B cell (primary cell): ENCODE results near the gene WASL. TPM values are rescaled to one million over a fixed set of nuclear protein-coding genes. Genes with fewer than 3 reads are reported as not detected.

Experiments used
- ATAC-seq: fragments of 200-7000 bp; cut with Tn5 transposase; one replicate; pipeline ENCODE4 v1.10.0; 2021; ENCODE audit warnings: low read depth, mild to moderate bottlenecking, moderate number of reproducible peaks, moderate library complexity
- CTCF ChIA-PET: fragments of 350-600 bp; sonication (Branson Sonifier 250); formaldehyde crosslinking; loops from one replicate; lab custom pipeline; 2021; ENCODE audit warnings: antibody characterized with exemption, inconsistent platforms; lab: Charles Lee
- POLR2A ChIA-PET: fragments of 350-600 bp; sonication (Branson Sonifier 250); formaldehyde crosslinking; loops from one replicate; lab custom pipeline; 2021; ENCODE audit warnings: antibody characterized with exemption; lab: Charles Lee
- DNase-seq: peaks from one replicate; pipeline ENCODE4 v3.0.0; 2013
- H2AFZ ChIP-seq: 2 replicates; pipeline ENCODE4 v1.6.1; 2012; ENCODE audit warnings: mild to moderate bottlenecking, low read depth, low read length; ENCODE audit not compliant: insufficient read depth, poor library complexity, severe bottlenecking
- H3K27ac ChIP-seq, 2 donors: 1 replicate in 1 of 2; 2 replicates in 1 of 2; pipeline ENCODE4 v1.5.1; 2012 to 2013; ENCODE audit warnings: low read length in 2 of 2, mild to moderate bottlenecking in 2 of 2, moderate library complexity in 1 of 2
- H3K27me3 ChIP-seq, 4 experiments: fragments of 200-600 bp in 1 of 4; sonication (generic) in 1 of 4; replicated peaks in 1 of 4; 1 replicate in 2 of 4; 2 replicates in 2 of 4; pipeline versions ENCODE4 v1.6.1 to v1.7.0; 2013 to 2016; ENCODE audit warnings: low read length in 3 of 4, mild to moderate bottlenecking in 2 of 4, mixed read lengths in 1 of 4, moderate library complexity in 1 of 4; ENCODE audit not compliant: insufficient read depth in 4 of 4, control insufficient read depth in 3 of 4; ENCODE audit errors: control extremely low read depth in 1 of 4
- H3K36me3 ChIP-seq, 2 experiments: replicated peaks in 1 of 2; 1 replicate in 1 of 2; 2 replicates in 1 of 2; pipeline versions ENCODE4 v1.6.1 to v1.7.1; 2013; ENCODE audit warnings: low read length in 1 of 2; ENCODE audit not compliant: insufficient read depth in 2 of 2, control insufficient read depth in 1 of 2; ENCODE audit errors: control extremely low read depth in 1 of 2, extremely low read depth in 1 of 2
- H3K4me1 ChIP-seq, 2 donors: fragments of 200-600 bp in 1 of 2; sonication (generic) in 1 of 2; 1 replicate in 1 of 2; 2 replicates in 1 of 2; pipeline versions ENCODE4 v1.5.1 to v1.6.1; 2013 to 2017; ENCODE audit warnings: low read length in 2 of 2; ENCODE audit not compliant: control insufficient read depth in 2 of 2, insufficient read depth in 2 of 2
- H3K4me2 ChIP-seq: replicated peaks from 2 replicates; pipeline ENCODE3; 2012; ENCODE audit warnings: mild to moderate bottlenecking, low read depth, low read length; ENCODE audit not compliant: poor library complexity, severe bottlenecking
- H3K4me3 ChIP-seq, 5 experiments: fragments of 200-600 bp in 1 of 5; sonication (generic) in 1 of 5; 1 replicate in 3 of 5; 2 replicates in 2 of 5; pipeline versions ENCODE4 v1.5.1 to v1.7.0; 2011 to 2016; ENCODE audit warnings: low read length in 4 of 5, mild to moderate bottlenecking in 4 of 5, low read depth in 2 of 5, control low read depth in 1 of 5, moderate library complexity in 1 of 5; ENCODE audit not compliant: insufficient read depth in 1 of 5; ENCODE audit errors: control extremely low read depth in 1 of 5, extremely low read depth in 1 of 5
- H3K79me2 ChIP-seq: fragments of 200-600 bp; sonication (generic); one replicate; pipeline ENCODE4 v1.6.0; 2016; ENCODE audit warnings: low read length; ENCODE audit not compliant: control insufficient read depth, insufficient read depth
- H3K9ac ChIP-seq: fragments of 200-600 bp; sonication (generic); 2 replicates; pipeline ENCODE4 v1.6.1; 2017; ENCODE audit warnings: mild to moderate bottlenecking, low read length, moderate library complexity
- H3K9me3 ChIP-seq, 3 donors: one replicate each; pipeline versions ENCODE4 v1.6.1 to v1.7.1; 2013; ENCODE audit warnings: low read length in 2 of 3; ENCODE audit not compliant: control insufficient read depth in 2 of 3, insufficient read depth in 1 of 3; ENCODE audit errors: control extremely low read depth in 1 of 3
- H4K20me1 ChIP-seq: 2 replicates; pipeline ENCODE4 v1.6.0; 2012; ENCODE audit warnings: mild to moderate bottlenecking, low read length; ENCODE audit not compliant: insufficient read depth, control insufficient read depth, poor library complexity, severe bottlenecking
- H3K27ac Mint-ChIP-seq: one replicate; pipeline ENCODE4 v1.8.0; 2021; ENCODE audit warnings: mixed read lengths
- H3K27me3 Mint-ChIP-seq: one replicate; pipeline ENCODE4 v1.8.0; 2021; ENCODE audit warnings: mixed read lengths
- H3K4me1 Mint-ChIP-seq: one replicate; pipeline ENCODE4 v1.8.0; 2021; ENCODE audit warnings: mixed read lengths
- H3K4me3 Mint-ChIP-seq: one replicate; pipeline ENCODE4 v1.8.0; 2021; ENCODE audit warnings: mixed read lengths
- H3K9me3 Mint-ChIP-seq: one replicate; pipeline ENCODE4 v1.8.0; 2022; ENCODE audit warnings: mixed read lengths; ENCODE audit not compliant: insufficient read depth
- EZH2 ChIP-seq: IDR thresholded peaks from 2 replicates; pipeline ENCODE4 v1.6.1; 2012; ENCODE audit warnings: borderline replicate concordance, low read depth, mild to moderate bottlenecking, moderate library complexity, low read length; ENCODE audit not compliant: insufficient read depth, poor library complexity, severe bottlenecking
- WGBS: methylation state at CpG from one replicate; pipeline ENCODE4 v1.1.5; 2013; ENCODE audit warnings: missing lambda C conversion rate; ENCODE audit not compliant: insufficient coverage; 5-methylcytosine and 5-hydroxymethylcytosine counted together
- intact Hi-C: fragments of 100-400 bp; cut with micrococcal nuclease; formaldehyde crosslinking; loops from one replicate; pipeline ENCODE4 v1.10.0; 2022
- polyA plus RNA-seq: library from polyadenylated mRNA; depleted of rRNA; stranded (reverse); fragments of >200 nt; gene quantifications from 2 replicates; pipeline ENCODE4 v1.2.3, GENCODE V29; 2012
- total RNA-seq, 2 donors: library from RNA; stranded (reverse); fragments of 120-200 nt in 1 of 2; gene quantifications; 1 replicate in 1 of 2; 2 replicates in 1 of 2; pipeline versions ENCODE4 v1.2.3 to v1.2.4, GENCODE V29; 2013 to 2022
- TF ChIP-seq, protein P1 (sequence below): fragments of 200-600 bp; IDR thresholded peaks from one replicate; pipeline ENCODE4 v1.8.0; 2022; ENCODE audit warnings: antibody characterized with exemption, mild to moderate bottlenecking

Gene WASL
- total and polyA plus RNA-seq, 2 donors (not counting 1 experiment from before 2014, with no cell fraction given) = 1.8 to 10.4 TPM

DNA sequence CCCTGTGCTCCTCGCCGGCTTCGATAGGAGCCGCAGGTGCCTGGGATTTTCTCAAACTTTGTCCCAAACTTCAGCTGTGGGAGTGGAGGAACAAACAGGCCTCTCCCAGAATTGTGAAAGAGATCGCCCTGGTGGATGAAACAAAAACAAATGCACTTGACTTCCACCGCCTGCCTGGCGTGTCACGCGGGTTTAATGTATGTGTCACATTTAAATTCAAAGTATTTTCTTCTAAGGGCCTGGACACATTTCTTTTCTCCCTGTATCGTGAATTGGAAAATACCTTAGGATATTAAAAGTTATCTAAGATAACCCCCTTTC, 694 bp upstream of the WASL start:
- Histone ChIP-seq H4K20me1 (peaks cover 20% of the 10 kb centered on the region), H3K9ac (peak overlapping the region; percentile 86), H3K36me3 (no peaks in the 10 kb centered on the region), H3K4me3 (peak overlapping the region; percentile 55 to 92 (median 88)), H3K79me2 (peaks cover 17% of the 10 kb centered on the region), H3K4me1 (peaks cover 22 to 32% of the 10 kb centered on the region in 2 donors), H3K27me3 (no peaks in the 10 kb centered on the region), H2AFZ (peak overlapping the region; percentile 84), H3K9me3 (no peaks in the 10 kb centered on the region), H3K27ac (peak overlapping the region; percentile 77 to 84), H3K4me2 (peak overlapping the region; percentile 90)
- no peak for TF ChIP-seq EZH2
- TF ChIP-seq, protein P1, sequence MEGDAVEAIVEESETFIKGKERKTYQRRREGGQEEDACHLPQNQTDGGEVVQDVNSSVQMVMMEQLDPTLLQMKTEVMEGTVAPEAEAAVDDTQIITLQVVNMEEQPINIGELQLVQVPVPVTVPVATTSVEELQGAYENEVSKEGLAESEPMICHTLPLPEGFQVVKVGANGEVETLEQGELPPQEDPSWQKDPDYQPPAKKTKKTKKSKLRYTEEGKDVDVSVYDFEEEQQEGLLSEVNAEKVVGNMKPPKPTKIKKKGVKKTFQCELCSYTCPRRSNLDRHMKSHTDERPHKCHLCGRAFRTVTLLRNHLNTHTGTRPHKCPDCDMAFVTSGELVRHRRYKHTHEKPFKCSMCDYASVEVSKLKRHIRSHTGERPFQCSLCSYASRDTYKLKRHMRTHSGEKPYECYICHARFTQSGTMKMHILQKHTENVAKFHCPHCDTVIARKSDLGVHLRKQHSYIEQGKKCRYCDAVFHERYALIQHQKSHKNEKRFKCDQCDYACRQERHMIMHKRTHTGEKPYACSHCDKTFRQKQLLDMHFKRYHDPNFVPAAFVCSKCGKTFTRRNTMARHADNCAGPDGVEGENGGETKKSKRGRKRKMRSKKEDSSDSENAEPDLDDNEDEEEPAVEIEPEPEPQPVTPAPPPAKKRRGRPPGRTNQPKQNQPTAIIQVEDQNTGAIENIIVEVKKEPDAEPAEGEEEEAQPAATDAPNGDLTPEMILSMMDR = no peak
- WGBS = 0% methylated on average over 4 of the region's 10 CpGs
- ChIA-PET CTCF (interaction anchor here (0.9 to 2.0 kb wide), 4 partner anchors 15 to 255 kb away, joined by 3 to 7 read pairs (median 5); partner anchors contain the start of gene NDUFA5), POLR2A (interaction anchor here (1.7 kb wide), 1 partner anchor 192 kb away, joined by 9 read pairs; the partner anchor contains the start of gene NDUFA5)
- H3K4me1 Mint-ChIP-seq = peaks cover 42% of the 10 kb centered on the region
- H3K9me3 Mint-ChIP-seq = no peaks in the 10 kb centered on the region
- H3K4me3 Mint-ChIP-seq = peak overlapping the region; percentile 98
- ATAC-seq (no peak), DNase-seq (no peak)
- H3K27me3 Mint-ChIP-seq = no peaks in the 10 kb centered on the region
- intact Hi-C loops = loop anchor here (1.0 to 2.0 kb wide), 3 partner anchors 49 to 215 kb away; partner anchors contain the start of genes IQUB and NDUFA5
- H3K27ac Mint-ChIP-seq = peak overlapping the region; percentile 94

DNA sequence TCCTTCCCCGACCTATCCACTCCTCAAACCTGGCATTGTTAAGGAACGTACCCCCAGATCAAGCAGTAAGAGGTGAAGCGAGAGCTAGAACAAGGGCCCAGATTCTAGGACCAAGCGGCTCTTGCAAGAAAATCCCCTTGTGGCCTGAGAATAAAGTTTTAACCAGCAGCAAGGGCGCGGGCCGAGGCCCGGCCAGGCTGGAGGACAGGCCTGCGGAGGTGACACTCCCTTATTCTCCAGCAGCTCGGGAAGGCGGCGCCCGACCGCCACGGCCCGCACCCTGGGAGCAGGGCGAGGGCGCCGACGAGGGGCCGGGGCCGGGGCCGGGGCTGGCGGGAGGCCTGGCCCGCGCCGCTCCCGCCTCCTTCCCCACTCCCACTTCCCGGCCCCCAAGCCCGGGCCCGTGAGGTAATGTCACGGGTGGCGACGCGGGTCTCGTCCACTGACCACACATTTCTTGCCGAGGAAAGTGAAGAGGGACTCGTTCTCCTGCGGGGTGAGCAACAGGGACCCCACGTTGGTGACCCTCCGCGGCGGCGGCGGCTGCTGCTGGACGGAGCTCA, 551 bp downstream of the WASL start:
- Histone ChIP-seq H3K27ac (peak overlapping the region; percentile 80 to 84), H3K4me3 (peak overlapping the region; percentile 78 to 92 (median 90)), H3K9ac (peak overlapping the region; percentile 86), H3K36me3 (no peaks in the 10 kb centered on the region), H3K9me3 (no peaks in the 10 kb centered on the region), H3K79me2 (peaks cover 29% of the 10 kb centered on the region), H3K4me2 (peak overlapping the region; percentile 90), H3K4me1 (peaks cover 22 to 32% of the 10 kb centered on the region in 2 donors), H2AFZ (peak overlapping the region; percentile 84), H4K20me1 (peaks cover 31% of the 10 kb centered on the region), H3K27me3 (no peaks in the 10 kb centered on the region)
- H3K27ac Mint-ChIP-seq = peak overlapping the region; percentile 91
- peak overlapping the region; percentile 98 for H3K4me3 Mint-ChIP-seq
- CTCF ChIA-PET = interaction anchor here (0.8 to 2.0 kb wide), 4 partner anchors 9 to 254 kb away, joined by 4 to 8 read pairs (median 7); no protein-coding TSS in a partner anchor
- H3K4me1 Mint-ChIP-seq = peaks cover 49% of the 10 kb centered on the region
- no peaks in the 10 kb centered on the region for H3K27me3 Mint-ChIP-seq
- peak; percentile 16 for ATAC-seq
- intact Hi-C loops = loop anchor here (2.0 kb wide), 1 partner anchor 47 kb away; no protein-coding TSS in a partner anchor
- POLR2A ChIA-PET = interaction anchor here (1.7 kb wide), 1 partner anchor 191 kb away, joined by 9 read pairs; the partner anchor contains the start of gene NDUFA5
- no peak for TF ChIP-seq EZH2
- TF ChIP-seq, protein P1 = no peak
- DNase-seq = no peak
- WGBS = 0% methylated on average over 46 of the region's 46 CpGs
- H3K9me3 Mint-ChIP-seq = no peaks in the 10 kb centered on the region
